ENCODE measurements around the gene ELOVL5. TPM values are rescaled to one million over a fixed set of nuclear protein-coding genes. Genes with fewer than 3 reads are reported as not detected.
"Not testable (repeated sequence)": the region's sequence is repeated elsewhere in the genome, so short reads cannot be mapped to it uniquely, and the experiment has no call there.

The ELOVL5 gene
- total and polyA plus RNA-seq, 7 experiments from 2014 or later: 40.9 to 124 (median 66.6) TPM

- H3K27ac Mint-ChIP-seq; CTCF ChIA-PET; H3K4me1 ChIP-seq (ENCODE audit: control insufficient read depth in 2 of 2, insufficient read depth in 2 of 2, low read length in 2 of 2); H3K36me3 ChIP-seq (ENCODE audit: control insufficient read depth in 2 of 3, insufficient read depth in 3 of 3, low read length in 3 of 3); H3K4me1 Mint-ChIP-seq; POLR2A ChIA-PET; intact Hi-C loops (cut with micrococcal nuclease); H3K36me3 Mint-ChIP-seq; DNase-seq; H3K4me3 ChIP-seq (ENCODE audit: low read length); H3K27ac ChIP-seq (ENCODE audit: low read depth, low read length); H3K4me3 Mint-ChIP-seq; H3K9me3 Mint-ChIP-seq; H3K27me3 ChIP-seq (ENCODE audit: control insufficient read depth in 2 of 2, insufficient read depth in 2 of 2, low read length in 2 of 2); ATAC-seq; H3K9me3 ChIP-seq (ENCODE audit: control insufficient read depth in 2 of 3, low read length in 3 of 3): not testable (repeated sequence)
- peaks cover 0 to 38% (median 3%) of the 10 kb centered on the region in 5 donors for H3K27me3 Mint-ChIP-seq
Observed at GRCh38 chr6:53388615-53389014, 39.9 kb upstream of the ELOVL5 start.

- Histone ChIP-seq H3K27me3 (ENCODE audit: control insufficient read depth in 2 of 2, insufficient read depth in 2 of 2, low read length in 2 of 2) (no peaks in the 10 kb centered on the region), H3K36me3 (ENCODE audit: control insufficient read depth in 2 of 3, insufficient read depth in 3 of 3, low read length in 3 of 3) (no peaks in the 10 kb centered on the region), H3K27ac (ENCODE audit: low read depth, low read length) (no peak overlapping the region), H3K4me1 (ENCODE audit: control insufficient read depth in 2 of 2, insufficient read depth in 2 of 2, low read length in 2 of 2) (no peaks in the 10 kb centered on the region), H3K4me3 (ENCODE audit: low read length) (no peak overlapping the region), H3K9me3 (ENCODE audit: control insufficient read depth in 2 of 3, low read length in 3 of 3) (no peaks in the 10 kb centered on the region)
- DNase-seq: no peak
- H3K9me3 Mint-ChIP-seq: peaks cover 0 to 3% (median 0%) of the 10 kb centered on the region in 11 donors
- H3K4me3 Mint-ChIP-seq: no peak overlapping the region
- H3K4me1 Mint-ChIP-seq: no peaks in the 10 kb centered on the region
- CTCF ChIA-PET: no interaction called here
- intact Hi-C loops (cut with micrococcal nuclease): no loop called here
- peaks cover 0 to 57% (median 3%) of the 10 kb centered on the region in 5 donors for H3K27me3 Mint-ChIP-seq
- no peak overlapping the region for H3K27ac Mint-ChIP-seq
- no peaks in the 10 kb centered on the region for H3K36me3 Mint-ChIP-seq
- no peak for ATAC-seq
- POLR2A ChIA-PET: no interaction called here
Observed at GRCh38 chr6:53382421-53382820, 33.7 kb upstream of the ELOVL5 start.

- ChIA-PET POLR2A (no interaction called here), CTCF (interaction anchor here (0.6 kb wide), 1 partner anchor 17 kb away, joined by 3 read pairs; no protein-coding TSS in a partner anchor)
- H3K27ac Mint-ChIP-seq: no peak overlapping the region
- DNase-seq (no peak), ATAC-seq (no peak)
- H3K4me1 Mint-ChIP-seq: no peaks in the 10 kb centered on the region
- no peaks in the 10 kb centered on the region for H3K27me3 ChIP-seq (ENCODE audit: control insufficient read depth in 2 of 2, insufficient read depth in 2 of 2, low read length in 2 of 2)
- H3K36me3 ChIP-seq (ENCODE audit: control insufficient read depth in 2 of 3, insufficient read depth in 3 of 3, low read length in 3 of 3): no peaks in the 10 kb centered on the region
- peaks cover 0 to 49% (median 0%) of the 10 kb centered on the region in 5 donors for H3K27me3 Mint-ChIP-seq
- H3K9me3 Mint-ChIP-seq: no peaks in the 10 kb centered on the region
- no peak overlapping the region for H3K27ac ChIP-seq (ENCODE audit: low read depth, low read length)
- intact Hi-C loops (cut with micrococcal nuclease): no loop called here
- no peaks in the 10 kb centered on the region for H3K4me1 ChIP-seq (ENCODE audit: control insufficient read depth in 2 of 2, insufficient read depth in 2 of 2, low read length in 2 of 2)
- H3K4me3 ChIP-seq (ENCODE audit: low read length): no peak overlapping the region
- H3K36me3 Mint-ChIP-seq: no peaks in the 10 kb centered on the region
- no peak overlapping the region for H3K4me3 Mint-ChIP-seq
- H3K9me3 ChIP-seq (ENCODE audit: control insufficient read depth in 2 of 3, low read length in 3 of 3): no peaks in the 10 kb centered on the region
Observed at GRCh38 chr6:53378208-53378607, 29.5 kb upstream of the ELOVL5 start.

- Mint-ChIP-seq H3K36me3 (no peaks in the 10 kb centered on the region), H3K4me3 (no peak overlapping the region), H3K27ac (no peak overlapping the region), H3K4me1 (no peaks in the 10 kb centered on the region), H3K9me3 (no peaks in the 10 kb centered on the region), H3K27me3 (peaks cover 0 to 50% (median 0%) of the 10 kb centered on the region in 5 donors)
- POLR2A ChIA-PET: no interaction called here
- H3K27ac ChIP-seq (ENCODE audit: low read depth, low read length): no peak overlapping the region
- H3K4me1 ChIP-seq (ENCODE audit: control insufficient read depth in 2 of 2, insufficient read depth in 2 of 2, low read length in 2 of 2): no peaks in the 10 kb centered on the region
- no peak overlapping the region for H3K4me3 ChIP-seq (ENCODE audit: low read length)
- DNase-seq: no peak
- intact Hi-C loops (cut with micrococcal nuclease): no loop called here
- no peaks in the 10 kb centered on the region for H3K9me3 ChIP-seq (ENCODE audit: control insufficient read depth in 2 of 3, low read length in 3 of 3)
- no peaks in the 10 kb centered on the region for H3K36me3 ChIP-seq (ENCODE audit: control insufficient read depth in 2 of 3, insufficient read depth in 3 of 3, low read length in 3 of 3)
- H3K27me3 ChIP-seq (ENCODE audit: control insufficient read depth in 2 of 2, insufficient read depth in 2 of 2, low read length in 2 of 2): no peaks in the 10 kb centered on the region
- ATAC-seq: no peak
- CTCF ChIA-PET: interaction anchor here (0.6 kb wide), 1 partner anchor 17 kb away, joined by 3 read pairs; no protein-coding TSS in a partner anchor
Observed at GRCh38 chr6:53377793-53378192, 29.0 kb upstream of the ELOVL5 start.

DNA sequence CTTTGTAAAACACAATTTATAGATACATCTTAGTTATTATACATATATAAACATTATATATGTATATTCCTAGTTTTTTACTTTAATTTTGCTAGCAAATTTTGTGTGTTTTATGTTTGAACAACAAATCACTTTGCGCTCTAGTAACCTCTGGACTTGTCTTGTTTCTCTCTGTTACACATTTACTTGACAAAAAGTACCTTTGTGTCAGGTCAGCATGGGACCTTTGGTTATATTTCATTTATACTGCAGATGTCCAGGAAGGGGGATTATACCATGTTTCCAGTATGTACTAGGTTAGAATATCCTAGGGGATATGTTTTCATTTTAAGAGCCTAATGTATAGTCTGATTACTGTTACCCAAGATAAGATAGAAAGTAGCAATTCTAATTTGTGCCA lies 28.5 kb upstream of the ELOVL5 start:
- DNase-seq: no peak
- no peaks in the 10 kb centered on the region for H3K36me3 ChIP-seq (ENCODE audit: control insufficient read depth in 2 of 3, insufficient read depth in 3 of 3, low read length in 3 of 3)
- no peak for ATAC-seq
- Mint-ChIP-seq H3K27ac (no peak overlapping the region), H3K27me3 (peaks cover 0 to 53% (median 0%) of the 10 kb centered on the region in 5 donors), H3K9me3 (no peaks in the 10 kb centered on the region), H3K4me1 (no peaks in the 10 kb centered on the region), H3K36me3 (no peaks in the 10 kb centered on the region), H3K4me3 (no peak overlapping the region)
- ChIA-PET POLR2A (no interaction called here), CTCF (interaction anchor here (0.6 kb wide), 1 partner anchor 16 kb away, joined by 3 read pairs; no protein-coding TSS in a partner anchor)
- intact Hi-C loops (cut with micrococcal nuclease): no loop called here
- no peak overlapping the region for H3K4me3 ChIP-seq (ENCODE audit: low read length)
- no peak overlapping the region for H3K27ac ChIP-seq (ENCODE audit: low read depth, low read length)
- no peaks in the 10 kb centered on the region for H3K9me3 ChIP-seq (ENCODE audit: control insufficient read depth in 2 of 3, low read length in 3 of 3)
- H3K27me3 ChIP-seq (ENCODE audit: control insufficient read depth in 2 of 2, insufficient read depth in 2 of 2, low read length in 2 of 2): no peaks in the 10 kb centered on the region
- H3K4me1 ChIP-seq (ENCODE audit: control insufficient read depth in 2 of 2, insufficient read depth in 2 of 2, low read length in 2 of 2): no peaks in the 10 kb centered on the region

DNA sequence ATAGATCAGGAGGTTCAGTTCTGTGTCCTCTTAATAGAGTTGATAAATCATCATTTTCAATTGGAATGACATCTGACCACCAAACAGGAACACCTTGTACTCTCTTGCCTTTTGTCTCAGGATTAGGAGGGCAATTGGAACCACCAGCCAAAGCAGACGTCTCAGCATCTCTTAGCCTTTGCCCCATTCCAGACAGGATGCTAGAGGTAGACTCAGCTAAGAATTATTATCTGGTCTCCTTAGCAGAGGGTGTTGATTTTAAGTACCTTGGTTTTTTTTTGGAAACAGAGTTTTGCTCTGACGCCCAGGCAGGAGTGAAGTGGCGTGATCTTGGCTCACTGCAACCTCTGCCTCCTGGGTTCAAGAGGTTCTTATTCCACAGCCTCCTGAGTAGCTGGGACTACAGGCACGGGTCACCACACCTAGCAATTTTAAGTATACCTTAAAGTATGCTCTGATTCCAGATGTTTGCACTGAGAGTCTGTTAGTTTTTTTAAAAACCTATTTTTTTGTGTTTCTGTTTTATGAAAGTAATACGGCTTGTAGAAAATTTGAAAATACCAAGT lies 28.0 kb upstream of the ELOVL5 start:
- no peak overlapping the region for H3K27ac ChIP-seq (ENCODE audit: low read depth, low read length)
- no peak for DNase-seq
- H3K27me3 Mint-ChIP-seq: peaks cover 0 to 50% (median 0%) of the 10 kb centered on the region in 5 donors
- ATAC-seq: no peak
- no peaks in the 10 kb centered on the region for H3K36me3 ChIP-seq (ENCODE audit: control insufficient read depth in 2 of 3, insufficient read depth in 3 of 3, low read length in 3 of 3)
- H3K27ac Mint-ChIP-seq: no peak overlapping the region
- no peaks in the 10 kb centered on the region for H3K27me3 ChIP-seq (ENCODE audit: control insufficient read depth in 2 of 2, insufficient read depth in 2 of 2, low read length in 2 of 2)
- H3K36me3 Mint-ChIP-seq: no peaks in the 10 kb centered on the region
- ChIA-PET CTCF (no interaction called here), POLR2A (no interaction called here)
- H3K4me1 Mint-ChIP-seq: no peaks in the 10 kb centered on the region
- no peaks in the 10 kb centered on the region for H3K4me1 ChIP-seq (ENCODE audit: control insufficient read depth in 2 of 2, insufficient read depth in 2 of 2, low read length in 2 of 2)
- H3K4me3 Mint-ChIP-seq: no peak overlapping the region
- no peak overlapping the region for H3K4me3 ChIP-seq (ENCODE audit: low read length)
- intact Hi-C loops (cut with micrococcal nuclease): no loop called here
- H3K9me3 ChIP-seq (ENCODE audit: control insufficient read depth in 2 of 3, low read length in 3 of 3): no peaks in the 10 kb centered on the region
- no peaks in the 10 kb centered on the region for H3K9me3 Mint-ChIP-seq

- POLR2A ChIA-PET: no interaction called here
- Histone ChIP-seq H3K9me3 (ENCODE audit: control insufficient read depth in 2 of 3, low read length in 3 of 3) (no peaks in the 10 kb centered on the region), H3K27me3 (ENCODE audit: control insufficient read depth in 2 of 2, insufficient read depth in 2 of 2, low read length in 2 of 2) (no peaks in the 10 kb centered on the region), H3K27ac (ENCODE audit: low read depth, low read length) (no peak overlapping the region), H3K36me3 (ENCODE audit: control insufficient read depth in 2 of 3, insufficient read depth in 3 of 3, low read length in 3 of 3) (no peaks in the 10 kb centered on the region), H3K4me1 (ENCODE audit: control insufficient read depth in 2 of 2, insufficient read depth in 2 of 2, low read length in 2 of 2) (no peaks in the 10 kb centered on the region), H3K4me3 (ENCODE audit: low read length) (no peak overlapping the region)
- Mint-ChIP-seq H3K27ac (no peak overlapping the region), H3K9me3 (no peaks in the 10 kb centered on the region), H3K4me3 (no peak overlapping the region), H3K27me3 (peaks cover 0 to 47% (median 0%) of the 10 kb centered on the region in 5 donors), H3K4me1 (no peaks in the 10 kb centered on the region), H3K36me3 (no peaks in the 10 kb centered on the region)
- DNase-seq: no peak
- CTCF ChIA-PET: interaction anchor here (0.7 kb wide), 1 partner anchor 117 kb away, joined by 3 read pairs; no protein-coding TSS in a partner anchor
- intact Hi-C loops (cut with micrococcal nuclease): no loop called here
- no peak for ATAC-seq
Observed at GRCh38 chr6:53375847-53376246, 27.1 kb upstream of the ELOVL5 start.

All from naive thymus-derived CD4-positive, alpha-beta T cell (primary cell).